Fibroblast of lung (primary cell): ENCODE measurements around the gene EPS8L1. TPM values are rescaled to one million over a fixed set of nuclear protein-coding genes. Genes with fewer than 3 reads are reported as not detected.

Experiments
- DNase-seq, 2 donors: peaks; one replicate each; pipeline versions ENCODE4 v3.0.0 to v3.0.0-alpha.2; 2010; ENCODE audit warnings: low read depth in 2 of 2
- H2AFZ ChIP-seq: 2 replicates; pipeline ENCODE4 v1.5.1; 2012; ENCODE audit warnings: low read length, control low read depth, inconsistent platforms
- H3K27ac ChIP-seq: 2 replicates; pipeline ENCODE4 v1.5.1; 2011; ENCODE audit warnings: low read length, control low read depth; ENCODE audit not compliant: insufficient read depth
- H3K27me3 ChIP-seq: 2 replicates; pipeline ENCODE4 v1.5.1; 2011; ENCODE audit warnings: mild to moderate bottlenecking, low read length; ENCODE audit not compliant: control insufficient read depth, insufficient read depth
- H3K36me3 ChIP-seq: 2 replicates; pipeline ENCODE4 v1.5.1; 2011; ENCODE audit warnings: low read length; ENCODE audit not compliant: control insufficient read depth, insufficient read depth
- H3K4me1 ChIP-seq: 2 replicates; pipeline ENCODE4 v1.5.1; 2011; ENCODE audit warnings: low read length; ENCODE audit not compliant: control insufficient read depth, insufficient read depth; ENCODE audit errors: extremely low read depth
- H3K4me2 ChIP-seq: 2 replicates; pipeline ENCODE4 v1.5.1; 2011; ENCODE audit warnings: low read length, control low read depth; ENCODE audit not compliant: insufficient read depth; ENCODE audit errors: extremely low read depth
- H3K4me3 ChIP-seq, 4 experiments: fragments of 200-600 bp in 1 of 4; sonication (generic) in 1 of 4; replicated peaks in 1 of 4; 2 replicates each; pipeline ENCODE4 v1.5.1; 2011 to 2016; ENCODE audit warnings: low read length in 4 of 4, low read depth in 3 of 4, mild to moderate bottlenecking in 3 of 4, control low read depth in 2 of 4, inconsistent platforms in 1 of 4, mixed read lengths in 1 of 4; ENCODE audit not compliant: insufficient read depth in 1 of 4; ENCODE audit errors: control extremely low read depth in 1 of 4
- H3K79me2 ChIP-seq: 2 replicates; pipeline ENCODE4 v1.5.1; 2012; ENCODE audit warnings: mild to moderate bottlenecking, low read length, inconsistent platforms; ENCODE audit not compliant: control insufficient read depth, insufficient read depth
- H3K9ac ChIP-seq: 2 replicates; pipeline ENCODE4 v1.5.1; 2011; ENCODE audit warnings: mild to moderate bottlenecking, low read length, control low read depth; ENCODE audit not compliant: insufficient read depth
- H3K9me3 ChIP-seq: 2 replicates; pipeline ENCODE4 v1.5.1; 2012; ENCODE audit warnings: low read depth, low read length; ENCODE audit not compliant: control insufficient read depth, insufficient read depth
- H4K20me1 ChIP-seq: 2 replicates; pipeline ENCODE4 v1.5.1; 2011; ENCODE audit warnings: low read length; ENCODE audit not compliant: control insufficient read depth, insufficient read depth; ENCODE audit errors: extremely low read depth
- CTCF ChIP-seq, 2 donors: IDR thresholded peaks in 1 of 2; conservative IDR thresholded peaks in 1 of 2; 1 replicate in 1 of 2; 2 replicates in 1 of 2; pipeline ENCODE4 v1.5.1; 2011 to 2012; ENCODE audit warnings: low read length in 2 of 2, control low read depth in 1 of 2, inconsistent platforms in 1 of 2, low read depth in 1 of 2, mild to moderate bottlenecking in 1 of 2
- EZH2 ChIP-seq: IDR thresholded peaks from 2 replicates; pipeline ENCODE4 v1.5.1; 2012; ENCODE audit warnings: low read length, control low read depth, mild to moderate bottlenecking; ENCODE audit errors: missing control alignments
- polyA plus RNA-seq, 2 donors: library from polyadenylated mRNA; depleted of rRNA in 1 of 2; stranded (reverse) in 1 of 2; unstranded in 1 of 2; fragments of >200 nt; gene quantifications; 2 replicates each; pipeline ENCODE4 v1.2.1, GENCODE V29; 2011 to 2012; ENCODE audit warnings: missing spikeins in 1 of 2
- total RNA-seq: library from RNA; depleted of rRNA; stranded (reverse); fragments of >200 nt; gene quantifications from 2 replicates; pipeline ENCODE4 v1.2.1, GENCODE V29; 2014

The EPS8L1 gene
- total and polyA plus RNA-seq, 2 donors (not counting 1 experiment from before 2014, with no cell fraction given), result 0.17 to 1.9 TPM

GRCh38 chr19:55076321-55076720 lies 652 bp downstream of the EPS8L1 start:
- Histone ChIP-seq H3K9me3 (no peaks in the 10 kb centered on the region), H3K4me2 (no peak overlapping the region), H3K27ac (no peak overlapping the region), H3K9ac (no peak overlapping the region), H2AFZ (no peak overlapping the region), H3K79me2 (no peaks in the 10 kb centered on the region), H3K36me3 (no peaks in the 10 kb centered on the region), H3K4me3 (no peak overlapping the region), H3K4me1 (no peaks in the 10 kb centered on the region), H3K27me3 (peaks cover 4% of the 10 kb centered on the region), H4K20me1 (no peaks in the 10 kb centered on the region)
- DNase-seq, result no peak
- TF ChIP-seq CTCF (conservative IDR thresholded peaks at IDR 0.05 in 1 of 2, IDR thresholded peaks at IDR 0.05 in 1 of 2; ENCODE audit: low read depth in 1 of 2, low read length in 2 of 2) (no peak), EZH2 (no peak)

DNA sequence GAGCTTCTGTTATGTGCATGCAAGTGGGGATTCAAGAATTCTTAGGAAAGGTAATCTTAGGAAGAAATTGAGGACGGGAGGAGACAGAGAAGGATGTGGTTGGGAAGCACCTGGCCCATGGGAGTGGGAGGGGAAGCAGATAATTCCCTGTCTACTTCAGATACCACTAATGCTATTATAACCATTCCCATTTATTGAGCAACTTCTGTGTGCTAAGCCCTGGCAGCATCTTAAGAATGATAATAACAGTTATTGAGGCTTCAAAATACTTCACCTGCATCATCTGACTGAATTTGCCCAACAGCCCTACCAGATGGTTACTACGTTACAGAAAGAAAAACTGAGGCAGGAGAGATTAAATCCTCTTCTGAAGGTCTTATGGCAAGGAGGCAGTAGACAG lies 1.4 kb downstream of the EPS8L1 start:
- Histone ChIP-seq H2AFZ (no peak overlapping the region), H3K27ac (no peak overlapping the region), H3K4me1 (no peaks in the 10 kb centered on the region), H3K4me3 (no peak overlapping the region), H3K4me2 (no peak overlapping the region), H3K27me3 (peaks cover 9% of the 10 kb centered on the region), H3K79me2 (no peaks in the 10 kb centered on the region), H4K20me1 (no peaks in the 10 kb centered on the region), H3K9ac (no peak overlapping the region), H3K36me3 (no peaks in the 10 kb centered on the region), H3K9me3 (no peaks in the 10 kb centered on the region)
- TF ChIP-seq EZH2 (no peak), CTCF (conservative IDR thresholded peaks at IDR 0.05 in 1 of 2, IDR thresholded peaks at IDR 0.05 in 1 of 2; ENCODE audit: low read depth in 1 of 2, low read length in 2 of 2) (no peak)
- DNase-seq, result no peak

DNA sequence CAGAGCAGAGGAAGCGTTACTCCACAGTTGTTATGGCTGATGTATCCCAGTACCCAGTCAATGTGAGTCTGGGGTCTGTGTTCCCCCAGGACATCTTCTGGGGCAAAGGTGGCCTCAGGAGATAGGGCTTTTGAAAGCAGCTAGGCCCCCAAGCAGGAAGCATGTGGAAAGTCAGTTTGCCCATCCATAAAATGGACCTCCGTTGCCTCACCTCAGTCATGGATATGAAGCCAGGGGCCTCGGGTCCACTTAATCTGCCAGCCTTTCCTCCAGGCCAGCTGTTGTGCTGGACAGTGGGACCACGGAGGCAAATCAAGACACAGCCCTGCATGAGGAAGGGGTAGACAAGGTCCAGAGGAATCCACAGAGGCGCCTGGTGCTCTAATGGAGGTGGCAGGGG lies 3.3 kb downstream of the EPS8L1 start:
- Histone ChIP-seq H3K4me3 (no peak overlapping the region), H3K27me3 (peaks cover 16% of the 10 kb centered on the region)
- no peak for DNase-seq

More for the DNA sequence above, 3.3 kb downstream of the EPS8L1 start:
- no peak overlapping the region for H2AFZ ChIP-seq
- H3K9ac ChIP-seq, result no peak overlapping the region
- TF ChIP-seq EZH2 (no peak), CTCF (conservative IDR thresholded peaks at IDR 0.05 in 1 of 2, IDR thresholded peaks at IDR 0.05 in 1 of 2; ENCODE audit: low read depth in 1 of 2, low read length in 2 of 2) (no peak)
- H3K36me3 ChIP-seq, result no peaks in the 10 kb centered on the region
- H4K20me1 ChIP-seq, result no peaks in the 10 kb centered on the region
- no peaks in the 10 kb centered on the region for H3K4me1 ChIP-seq
- H3K4me2 ChIP-seq, result no peak overlapping the region
- no peak overlapping the region for H3K27ac ChIP-seq
- no peaks in the 10 kb centered on the region for H3K79me2 ChIP-seq
- H3K9me3 ChIP-seq, result no peaks in the 10 kb centered on the region
